ENCODE measurements around the gene RASSF1.

The RASSF1 gene

DNA sequence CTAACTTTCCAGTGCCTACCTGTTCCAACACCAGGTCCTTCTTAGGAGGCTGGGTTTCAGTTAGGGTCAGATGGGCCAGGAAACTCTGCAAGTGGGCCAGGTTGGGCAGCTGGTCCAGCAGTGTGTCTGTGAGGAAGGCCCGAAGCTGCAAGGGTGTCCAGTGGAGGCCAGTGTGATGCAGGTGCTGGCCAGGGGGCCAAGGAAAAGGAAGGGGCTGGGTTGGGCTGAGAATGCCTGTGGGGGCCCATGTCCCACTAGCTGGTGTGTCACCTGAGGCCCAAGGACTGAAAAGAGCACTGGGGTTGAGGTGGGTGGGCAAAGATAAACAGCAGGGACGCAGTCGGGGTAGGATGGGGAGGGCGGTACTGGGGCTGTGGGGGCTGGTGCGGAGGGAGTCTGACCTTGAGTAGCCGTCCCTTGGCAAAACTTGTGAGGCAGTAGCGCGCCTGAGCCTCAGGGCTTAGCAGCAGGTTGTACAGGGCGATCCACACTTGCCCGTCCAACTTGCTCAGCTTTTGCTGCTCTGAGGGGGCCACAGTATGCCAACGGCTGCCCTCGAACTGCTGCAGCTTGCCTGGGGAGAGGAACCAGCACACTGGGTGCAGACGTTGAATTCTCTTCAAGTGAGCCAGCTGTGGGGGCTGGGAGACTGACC is 1.5 kb upstream of the RASSF1 start:
- no peak for DNase-seq

DNA sequence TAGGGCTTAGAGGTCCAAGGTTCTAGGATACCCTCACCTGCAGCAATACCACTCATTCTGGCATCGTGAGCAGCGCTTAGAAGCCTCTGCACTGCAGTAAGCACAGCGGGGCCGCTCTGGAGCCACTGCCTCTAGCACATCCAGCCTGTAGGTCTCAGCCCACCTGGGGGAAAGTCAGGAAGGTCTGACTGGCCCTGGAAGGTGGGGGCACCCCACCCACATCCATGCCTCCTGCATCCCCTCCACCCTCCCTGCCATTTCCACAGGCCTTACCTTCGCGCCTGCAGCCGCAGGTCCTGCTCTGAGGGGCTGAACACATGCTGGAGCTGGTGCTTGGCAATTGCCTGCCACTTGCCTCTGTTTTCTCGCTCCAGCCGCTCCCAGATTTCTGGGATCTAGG is 901 bp upstream of the RASSF1 start:
- no peak for DNase-seq

DNA sequence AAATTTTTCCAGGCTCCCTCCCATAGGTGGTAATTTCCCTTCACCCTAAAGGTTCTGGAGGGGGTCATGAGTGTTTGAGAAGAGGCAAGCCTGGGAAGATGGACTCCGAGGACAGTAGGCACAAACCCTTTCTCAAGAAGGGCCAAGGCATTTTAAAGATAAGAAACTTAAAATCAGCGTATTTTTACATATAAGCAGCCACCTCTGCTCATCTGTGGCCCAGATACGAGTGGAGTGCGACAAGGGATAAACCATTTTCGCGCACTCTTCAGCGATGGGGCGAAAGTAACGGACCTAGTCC is 539 bp downstream of the RASSF1 start:
- DNase-seq, result no peak

DNA sequence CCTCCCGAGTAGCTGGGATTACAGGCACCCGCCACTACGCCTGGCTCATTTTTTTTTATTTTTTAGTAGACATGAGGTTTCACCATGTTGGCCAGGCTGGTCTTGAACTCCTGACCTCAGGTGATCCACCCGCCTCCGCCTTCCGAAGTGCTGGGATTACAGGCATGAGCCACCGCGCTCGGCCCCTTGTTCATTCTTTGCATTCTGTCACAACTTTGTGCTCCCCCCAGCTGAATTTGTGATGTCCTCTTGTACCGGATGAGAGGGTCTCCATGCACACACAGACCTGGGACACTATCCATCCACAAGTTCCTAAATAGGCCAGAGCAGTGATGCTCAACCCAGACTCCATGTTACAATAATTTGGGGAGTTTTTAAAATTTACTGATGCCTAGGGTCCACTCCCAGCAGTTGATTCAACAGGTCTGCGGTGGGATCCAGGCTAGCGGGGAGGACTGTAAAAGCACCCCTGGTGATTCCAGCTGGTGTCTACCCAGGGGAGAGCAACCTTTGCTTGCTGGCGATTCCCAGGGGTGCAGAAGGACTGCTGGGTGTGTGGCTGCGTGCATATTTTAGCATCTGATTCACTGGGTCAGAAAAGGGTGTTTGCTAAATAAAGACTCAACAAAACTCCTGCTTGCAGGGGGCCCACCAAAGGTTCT is 1.0 kb downstream of the RASSF1 start:
- peak; percentile 66 for DNase-seq

DNA sequence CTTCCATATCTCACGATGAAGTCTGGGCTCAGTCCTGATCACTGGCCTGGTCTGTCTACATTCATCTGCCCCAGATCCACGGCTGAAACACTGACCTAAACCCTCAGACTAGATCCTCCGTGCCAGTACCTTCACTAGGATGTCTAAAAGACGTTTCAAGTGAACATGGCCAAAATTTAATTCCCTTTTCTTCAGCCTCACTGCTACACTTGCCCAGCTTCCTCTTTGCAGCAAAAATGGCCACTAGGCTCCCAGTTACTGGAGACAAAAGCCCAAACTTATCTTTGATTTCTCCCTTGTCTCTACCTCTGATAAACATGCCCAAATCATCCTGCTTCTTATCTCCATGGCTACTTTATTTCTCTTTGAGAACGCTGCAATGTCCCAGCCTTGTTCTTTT is 1.7 kb downstream of the RASSF1 start:
- no peak for DNase-seq

DNA sequence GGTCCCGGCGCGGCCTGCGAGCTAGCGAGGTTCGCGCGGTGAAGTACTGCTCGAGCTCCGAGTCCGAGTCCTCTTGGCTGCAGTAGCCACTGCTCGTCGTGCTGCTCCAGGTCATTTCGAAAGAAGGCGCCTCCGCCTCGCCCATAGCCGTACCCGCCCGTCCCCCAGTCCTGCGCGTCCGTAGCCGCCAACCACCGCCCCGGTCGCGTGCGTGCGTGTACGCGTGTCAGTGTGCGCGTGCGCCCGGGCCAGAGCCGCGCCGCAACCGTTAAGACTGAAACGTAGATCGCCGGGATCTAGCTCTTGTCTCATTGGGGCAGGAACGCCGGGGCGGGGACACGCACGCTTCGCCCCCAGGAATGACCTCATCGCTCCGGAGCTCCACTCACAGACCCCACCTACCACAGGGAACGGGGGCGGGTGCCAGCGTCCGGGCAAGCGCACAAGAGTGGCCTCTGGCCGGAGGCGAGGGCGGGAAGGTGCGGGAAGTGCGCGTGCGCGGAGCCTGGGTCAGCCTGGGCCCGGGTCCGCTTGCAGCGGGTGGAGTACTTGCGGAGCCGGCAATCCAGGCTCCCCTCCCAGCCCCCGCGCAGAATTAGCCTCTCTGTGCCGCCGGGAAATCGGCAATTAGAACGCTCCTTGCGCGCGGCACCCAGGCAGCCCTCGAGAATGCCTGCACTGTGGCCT is 3.3 kb downstream of the RASSF1 start:
- DNase-seq, result peak; percentile 100

DNA sequence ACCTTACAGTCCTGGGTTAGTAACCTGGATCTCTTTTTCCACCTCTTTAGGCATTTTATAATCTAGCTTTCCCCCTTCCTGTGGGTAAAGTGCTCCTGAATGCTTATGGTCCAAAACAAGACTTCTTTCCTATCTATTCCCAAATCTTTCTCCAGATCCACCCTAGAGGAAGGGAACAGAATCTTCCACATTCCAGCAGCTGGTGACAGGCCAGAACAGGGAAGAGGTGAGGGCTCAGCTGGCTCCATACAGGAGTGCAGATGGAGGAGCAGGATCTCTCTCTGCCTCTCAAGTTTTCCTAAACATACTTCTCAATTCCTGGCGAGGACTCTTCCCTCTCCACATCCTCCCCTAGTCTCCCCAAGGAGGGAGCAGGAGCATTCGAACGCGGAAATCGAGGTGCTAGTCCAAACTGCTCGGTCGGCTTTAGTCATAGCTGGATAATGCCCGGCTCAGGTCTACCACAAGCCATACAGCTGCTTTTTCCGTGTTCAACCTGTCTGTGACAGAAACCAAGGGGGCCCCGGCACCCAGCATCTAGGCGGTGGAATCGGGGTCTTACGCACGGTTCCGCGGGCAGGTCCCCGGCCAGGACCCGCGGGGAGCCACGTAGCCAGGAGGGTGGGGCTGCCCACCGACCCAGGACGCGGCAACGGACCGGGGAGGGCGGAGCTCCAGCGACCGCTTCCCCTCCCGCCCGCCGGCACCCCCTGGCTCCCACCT is 4.0 kb downstream of the RASSF1 start:
- DNase-seq, result no peak

DNA sequence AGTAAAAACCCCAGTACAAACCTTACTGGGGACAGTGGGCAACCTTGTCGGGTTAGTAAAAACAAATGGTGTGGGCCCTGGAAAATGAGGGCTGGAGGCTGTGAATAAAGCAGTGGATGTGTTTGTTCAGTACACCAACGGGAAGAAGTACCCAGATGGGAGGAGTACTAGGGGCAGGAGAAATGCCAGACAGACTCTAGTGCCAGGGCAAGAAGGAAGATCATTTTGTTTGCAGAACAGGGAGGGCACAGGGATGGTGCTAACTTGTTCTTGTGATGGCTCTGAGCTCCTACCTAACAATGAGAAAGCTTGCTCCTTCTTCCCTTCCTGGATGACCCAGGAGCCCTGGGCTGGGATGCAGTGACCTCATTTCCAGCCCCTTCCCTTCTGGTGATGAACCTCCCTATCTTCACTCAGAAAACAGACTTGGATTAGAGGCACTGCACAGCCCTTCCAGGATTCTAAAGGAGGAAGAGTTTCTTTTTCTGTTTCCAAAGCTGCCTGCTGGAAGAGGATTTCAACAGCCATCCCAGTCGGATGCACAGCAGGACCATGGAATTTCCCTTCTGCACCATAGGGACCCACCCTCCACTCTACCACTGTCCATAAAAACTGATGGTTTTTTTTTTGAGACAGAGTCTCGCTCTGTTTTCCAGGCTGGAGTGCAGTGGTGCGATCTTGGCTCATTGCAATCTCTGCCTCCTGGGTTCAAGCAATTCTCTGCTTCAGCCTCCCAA is 6.1 kb downstream of the RASSF1 start:
- no peak for DNase-seq

DNA sequence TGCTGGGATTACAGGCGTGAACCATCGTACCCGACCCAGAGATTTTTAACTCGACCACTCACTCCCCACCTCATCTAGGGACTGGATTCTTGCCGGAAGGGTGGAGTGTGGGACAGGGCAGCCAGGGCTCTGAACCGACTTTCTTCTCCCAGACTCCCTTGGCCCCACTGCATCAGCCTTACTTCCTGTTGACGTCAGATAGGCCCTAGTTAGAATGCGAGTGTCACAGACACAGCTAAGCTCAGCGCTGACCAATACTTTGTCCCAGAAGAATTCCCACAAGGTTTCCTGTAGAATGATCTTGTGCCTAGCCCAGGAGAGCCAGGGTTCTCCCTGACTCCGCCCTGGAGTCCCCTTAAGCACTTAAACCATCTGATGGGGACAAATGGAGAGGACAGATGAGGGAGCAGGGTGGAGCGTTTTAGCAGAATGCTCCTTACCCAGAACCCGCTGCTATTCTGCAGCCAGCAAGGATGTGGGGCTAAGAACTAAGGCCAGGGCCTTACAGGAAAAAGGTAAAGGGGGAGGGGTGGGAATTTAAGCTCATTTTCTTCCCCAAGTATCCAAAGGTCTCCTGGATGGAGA is 6.8 kb downstream of the RASSF1 start:
- DNase-seq, result peak; percentile 78

DNA sequence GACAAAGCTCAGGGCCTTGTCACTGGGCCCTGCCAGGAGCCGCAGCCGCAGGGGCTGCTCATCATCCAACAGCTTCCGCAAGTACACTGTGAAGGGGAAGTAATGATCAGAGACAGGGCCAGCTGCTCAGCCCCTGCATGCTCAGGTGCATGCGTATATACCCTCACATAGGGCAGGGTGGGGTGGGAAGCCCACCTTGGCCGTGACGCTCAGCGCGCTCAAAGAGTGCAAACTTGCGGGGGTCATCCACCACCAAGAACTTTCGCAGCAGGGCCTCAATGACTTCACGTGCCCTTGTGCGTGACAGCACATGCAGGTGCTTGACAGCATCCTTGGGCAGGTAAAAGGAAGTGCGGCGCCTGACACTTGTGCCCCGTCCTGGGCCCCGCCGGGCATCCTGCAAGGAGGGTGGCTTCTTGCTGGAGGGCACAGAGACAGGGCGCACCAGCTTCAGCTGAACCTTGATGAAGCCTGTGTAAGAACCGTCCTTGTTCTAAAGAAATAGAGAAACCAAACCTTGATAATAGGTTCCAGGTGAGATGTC is 9.2 kb downstream of the RASSF1 start:
- DNase-seq, result no peak

DNA sequence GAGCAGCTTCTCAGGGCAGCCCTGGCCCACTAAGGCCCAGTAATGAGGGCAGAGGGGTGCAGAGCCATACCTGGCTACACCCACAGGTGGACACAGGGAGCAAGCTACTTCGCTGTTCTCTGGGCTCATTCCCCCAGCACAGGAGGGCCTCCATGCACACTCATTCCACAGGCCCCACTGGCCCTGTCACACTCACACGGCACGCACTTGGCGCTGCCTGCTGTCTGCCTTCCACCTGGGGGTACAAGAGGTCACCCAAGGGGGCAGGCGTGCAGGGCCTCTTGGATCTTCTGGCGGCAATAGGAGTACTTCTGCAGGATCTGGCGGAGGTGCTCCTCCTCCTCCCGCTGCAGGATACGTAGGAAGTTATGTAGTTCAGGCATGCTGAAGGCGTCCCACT is 10.3 kb downstream of the RASSF1 start:
- DNase-seq, result no peak

DNA sequence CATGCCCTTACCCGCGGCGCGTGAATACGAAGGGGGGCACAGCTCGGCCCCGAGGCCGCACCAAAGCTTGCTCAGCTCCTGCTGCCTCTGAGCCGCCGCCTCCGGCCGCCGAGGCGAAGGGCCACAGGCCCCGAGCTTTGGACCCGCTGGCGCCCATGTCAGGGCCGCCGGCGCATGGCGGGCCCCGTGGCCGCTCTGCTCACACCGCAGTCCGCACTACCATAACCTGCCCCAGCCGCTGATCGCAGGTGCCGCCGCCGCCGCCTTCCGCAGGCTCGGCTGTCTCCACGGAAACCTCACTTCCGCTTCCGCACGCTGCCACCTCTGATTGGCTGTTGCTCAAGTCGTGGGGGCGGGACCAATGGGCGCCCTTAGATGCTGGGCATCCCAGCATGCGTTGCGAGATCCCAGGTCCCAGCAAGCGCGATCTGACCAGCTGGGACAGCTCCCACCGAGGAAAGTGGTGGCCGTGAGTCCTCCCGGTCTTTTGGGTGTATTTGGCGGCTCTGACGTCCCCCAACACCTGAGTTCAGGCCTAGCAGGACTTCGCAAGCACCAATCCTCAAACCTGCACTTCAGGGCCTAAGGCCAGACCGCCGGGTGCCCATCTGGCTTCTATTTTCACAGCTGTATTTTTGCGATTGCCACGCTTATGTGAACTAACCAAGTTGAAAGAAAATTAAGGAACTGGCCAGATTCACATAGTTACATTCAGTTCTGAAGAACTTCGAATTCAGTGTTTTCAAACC is 12.5 kb downstream of the RASSF1 start, which contains the start of gene TUSC2:
TUSC2 (minus strand) TSS at position 281 of the 749 bp plus-strand sequence; CDS start at position 157, 124 bp downstream.
- DNase-seq, result peak; percentile 97

DNA sequence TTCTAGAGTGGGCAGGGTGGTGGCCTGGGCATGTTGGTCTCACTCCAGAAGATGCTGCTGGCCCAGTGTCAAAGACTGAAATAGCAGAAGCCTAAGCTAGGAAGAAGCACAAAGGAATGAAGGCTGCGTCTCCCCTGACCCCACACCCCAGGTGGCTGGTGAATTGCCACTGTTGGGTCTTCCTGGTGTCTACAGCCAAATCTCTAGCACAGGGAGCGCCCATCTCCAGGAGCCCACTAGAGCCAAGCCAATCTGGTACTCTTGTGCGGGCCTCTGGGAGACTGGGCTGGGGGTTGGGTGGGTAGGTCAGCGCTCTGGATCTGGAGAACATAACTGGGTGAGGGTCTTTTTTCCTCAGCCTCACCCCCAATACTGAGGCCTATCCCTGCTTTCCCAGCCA is 13.5 kb downstream of the RASSF1 start:
- DNase-seq, result no peak

DNA sequence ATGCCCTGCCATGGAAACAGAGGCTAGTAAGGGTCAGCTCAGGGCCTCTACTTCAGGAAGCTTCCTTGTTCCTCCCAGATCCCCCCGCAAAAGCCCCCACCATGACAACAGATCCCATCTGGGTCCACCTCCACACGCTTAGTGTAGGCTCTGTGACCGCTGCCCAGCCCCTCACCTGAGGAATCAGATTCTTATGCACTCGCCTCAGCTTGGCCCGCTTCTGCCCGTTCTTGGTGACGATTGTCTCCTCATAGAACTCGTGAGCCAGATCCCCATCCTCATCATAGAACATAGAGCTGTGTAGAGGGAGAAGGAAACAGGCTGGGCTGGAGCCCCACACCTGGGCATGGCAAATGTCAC is 14.5 kb downstream of the RASSF1 start:
- no peak for DNase-seq

DNA sequence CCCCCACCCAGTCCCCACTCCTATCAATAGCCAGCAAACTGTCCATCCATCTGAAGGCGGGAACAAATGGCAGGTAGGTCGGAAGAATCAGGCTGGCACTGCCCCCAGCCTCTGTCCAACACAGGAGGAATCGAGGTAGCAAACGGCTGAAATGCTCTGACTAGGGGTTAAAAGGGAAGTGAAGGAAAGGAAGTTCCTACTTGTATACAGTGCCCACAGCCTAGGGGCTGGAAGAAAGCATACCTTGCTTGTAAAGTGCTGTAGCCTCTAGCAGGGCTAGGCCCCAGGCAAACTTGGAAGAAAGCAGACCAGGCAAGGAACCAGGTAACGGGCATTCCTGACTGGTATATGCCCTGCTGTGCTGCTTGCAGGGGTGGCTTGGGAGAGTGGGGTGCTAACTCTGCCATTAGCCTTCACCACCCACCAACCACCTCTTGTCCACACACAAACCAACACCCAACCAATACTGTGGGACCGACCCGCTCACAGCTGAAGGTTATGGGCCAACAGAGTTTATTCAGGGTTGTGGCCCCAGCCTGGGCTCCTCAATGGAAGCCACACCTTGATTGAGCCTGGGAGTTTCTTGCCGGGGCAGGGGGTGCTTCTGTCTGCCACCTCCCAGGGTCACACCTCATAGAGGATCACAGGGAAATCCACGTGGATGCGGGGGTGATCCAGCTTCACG is 15.0 kb downstream of the RASSF1 start:
- no peak for DNase-seq

DNA sequence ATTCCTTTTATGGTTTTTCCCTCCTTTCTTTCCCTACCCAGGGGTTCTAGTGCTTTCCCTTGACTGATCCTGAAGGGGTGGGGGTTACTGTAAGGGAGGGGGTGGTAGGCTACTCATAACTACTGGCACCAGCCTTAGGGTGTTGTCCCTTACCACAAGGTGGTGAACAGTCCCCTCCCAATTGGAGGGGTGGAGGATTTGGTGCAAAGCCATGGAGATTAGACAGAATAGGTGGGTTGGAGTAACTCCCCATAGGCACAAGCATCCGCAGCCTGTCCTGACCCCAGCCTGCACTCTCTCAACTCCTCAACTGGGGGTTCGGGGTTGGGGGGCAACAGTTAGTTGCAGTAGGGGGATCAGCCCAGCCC is 15.5 kb downstream of the RASSF1 start:
- no peak for DNase-seq

DNA sequence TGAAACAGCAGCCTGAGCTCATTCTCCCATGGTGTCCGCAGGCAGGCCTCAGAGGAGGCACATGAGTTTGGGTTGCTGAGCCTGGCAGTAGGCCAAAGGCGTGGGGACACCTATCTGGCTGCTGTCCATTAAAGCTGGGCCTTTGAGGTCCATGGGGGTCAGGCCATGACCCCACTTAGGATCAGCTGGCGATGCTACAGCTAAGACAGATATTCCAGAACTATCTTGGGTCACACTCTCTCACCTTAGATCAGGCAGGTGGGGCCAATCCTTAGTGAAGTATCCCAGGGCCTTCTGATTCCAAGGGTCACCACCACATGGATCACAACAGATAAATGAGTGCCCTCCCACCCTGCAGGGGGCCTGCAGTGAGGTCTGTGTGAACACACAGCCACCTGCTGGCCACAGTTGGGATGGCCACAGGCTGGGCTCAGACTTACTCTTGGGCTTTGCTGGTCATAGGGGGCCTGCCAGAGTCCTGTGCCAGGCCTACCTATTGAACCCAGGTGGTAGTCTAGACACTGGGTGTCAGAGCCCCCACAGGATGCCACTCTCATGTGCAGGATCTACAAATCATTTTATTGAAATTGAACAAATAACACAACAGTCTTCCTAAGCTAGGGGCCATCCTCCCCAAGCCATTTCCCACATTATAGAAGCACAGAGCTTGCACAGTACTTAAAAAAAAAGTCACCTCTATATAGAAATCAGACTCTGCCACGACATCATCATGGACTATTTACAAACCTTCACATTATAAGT is 16.1 kb downstream of the RASSF1 start:
- peak; percentile 66 for DNase-seq

DNA sequence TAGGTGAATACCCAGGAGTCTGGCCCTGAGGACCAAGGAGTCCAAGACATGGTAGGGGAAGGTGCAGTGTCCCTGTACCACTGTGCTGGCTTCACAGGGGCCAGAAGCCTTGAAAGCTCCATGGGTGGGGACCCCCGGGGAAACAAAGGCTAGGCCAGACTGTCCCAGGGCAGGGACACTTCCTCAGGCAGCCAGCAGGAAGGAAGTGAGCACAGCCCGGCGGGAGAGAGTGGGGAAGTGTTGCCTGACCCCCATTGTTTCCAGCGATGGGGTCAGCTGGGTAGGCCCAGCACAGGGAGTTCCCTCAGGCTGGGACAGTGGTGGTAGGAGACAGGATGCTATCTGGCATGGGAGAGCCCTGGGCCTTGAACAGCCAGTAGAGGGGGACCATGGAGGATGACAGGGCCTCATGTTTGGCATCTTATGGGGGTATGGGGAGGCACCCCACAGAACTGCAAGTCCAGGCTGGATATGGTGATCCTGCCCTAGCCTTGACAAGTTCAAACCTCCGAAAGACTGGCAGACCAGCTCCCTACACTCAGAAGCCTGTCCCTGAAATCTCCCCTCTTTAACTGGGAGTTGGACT is 16.9 kb downstream of the RASSF1 start:
- no peak for DNase-seq

DNA sequence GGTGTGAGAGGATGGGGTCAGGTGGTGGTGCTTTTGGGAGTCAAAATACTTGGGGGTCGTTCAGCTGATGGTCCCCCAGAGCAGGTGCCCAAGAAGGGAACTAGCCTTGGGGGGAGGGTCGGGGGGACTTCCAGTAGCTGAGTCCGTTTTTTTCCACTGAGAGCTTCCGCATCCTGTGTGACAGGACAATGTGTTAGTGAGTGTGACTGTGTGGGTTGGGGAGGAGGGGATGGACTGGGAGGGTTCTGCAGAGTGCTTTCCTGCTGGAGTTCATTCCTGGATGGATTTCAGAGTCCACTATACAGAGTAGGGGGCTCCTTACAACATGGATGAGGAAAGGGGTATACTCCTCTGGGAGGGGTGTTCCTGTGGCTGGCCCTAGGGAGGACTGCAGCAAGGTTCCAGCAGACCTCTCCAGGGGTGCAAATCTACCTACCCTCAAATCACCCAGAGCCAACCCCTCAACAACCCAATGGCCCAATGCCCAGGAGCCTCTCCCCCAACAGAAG is 17.5 kb downstream of the RASSF1 start:
- no peak for DNase-seq
